Keratinocyte (primary cell): ENCODE results near the gene MYO16. TPM values are rescaled to one million over a fixed set of nuclear protein-coding genes. Genes with fewer than 3 reads are reported as not detected.

ENCODE experiments used
- DNase-seq: peaks from one replicate; pipeline ENCODE4 v3.0.0-alpha.2; 2011; ENCODE audit warnings: low read depth, missing footprints, low spot score
- FAIRE-seq: peaks from 2 replicates; lab custom pipeline; 2011; peaks lifted over from hg19 to GRCh38; lab: Jason Lieb, UNC
- H2AFZ ChIP-seq: 2 replicates; pipeline ENCODE4 v1.6.0; 2012; ENCODE audit warnings: low read length, control low read depth, inconsistent platforms; ENCODE audit not compliant: control insufficient read depth
- H3K27ac ChIP-seq: 2 replicates; pipeline ENCODE4 v1.5.1; 2011; ENCODE audit warnings: low read length; ENCODE audit not compliant: control insufficient read depth, insufficient read depth
- H3K27me3 ChIP-seq: 3 replicates; pipeline ENCODE4 v1.6.0; 2011; ENCODE audit warnings: low read length; ENCODE audit not compliant: control insufficient read depth, insufficient read depth; ENCODE audit errors: extremely low read depth
- H3K36me3 ChIP-seq, 2 experiments: 2 replicates in 1 of 2; 3 replicates in 1 of 2; pipeline ENCODE4 v1.5.1; 2011; ENCODE audit warnings: low read length in 2 of 2, mild to moderate bottlenecking in 1 of 2; ENCODE audit not compliant: control insufficient read depth in 2 of 2, insufficient read depth in 2 of 2; ENCODE audit errors: extremely low read depth in 1 of 2
- H3K4me1 ChIP-seq: 3 replicates; pipeline ENCODE4 v1.5.1; 2011; ENCODE audit warnings: low read length; ENCODE audit not compliant: control insufficient read depth, insufficient read depth; ENCODE audit errors: extremely low read depth
- H3K4me2 ChIP-seq: 3 replicates; pipeline ENCODE4 v1.6.0; 2011; ENCODE audit warnings: low read depth, low read length; ENCODE audit not compliant: control insufficient read depth, insufficient read depth; ENCODE audit errors: extremely low read depth
- H3K4me3 ChIP-seq, 3 experiments: fragments of 200-600 bp in 1 of 3; sonication (generic) in 1 of 3; 2 replicates in 2 of 3; 3 replicates in 1 of 3; pipeline ENCODE4 v1.5.1; 2011 to 2016; ENCODE audit warnings: low read length in 3 of 3, mild to moderate bottlenecking in 3 of 3, control low read depth in 2 of 3, inconsistent platforms in 1 of 3, low read depth in 1 of 3, mixed read lengths in 1 of 3, mixed run types in 1 of 3, moderate library complexity in 1 of 3; ENCODE audit not compliant: control insufficient read depth in 2 of 3, insufficient read depth in 2 of 3; ENCODE audit errors: extremely low read depth in 1 of 3
- H3K79me2 ChIP-seq: 2 replicates; pipeline ENCODE4 v1.6.0; 2012; ENCODE audit warnings: low read length; ENCODE audit not compliant: control insufficient read depth, insufficient read depth
- H3K9ac ChIP-seq: 3 replicates; pipeline ENCODE4 v1.6.0; 2011; ENCODE audit warnings: low read length; ENCODE audit not compliant: control insufficient read depth, insufficient read depth; ENCODE audit errors: extremely low read depth
- H3K9me1 ChIP-seq: 3 replicates; pipeline ENCODE4 v1.6.0; 2011; ENCODE audit warnings: low read length; ENCODE audit not compliant: control insufficient read depth, insufficient read depth; ENCODE audit errors: extremely low read depth
- H3K9me3 ChIP-seq: 2 replicates; pipeline ENCODE4 v1.5.1; 2012; ENCODE audit warnings: low read depth, low read length; ENCODE audit not compliant: control insufficient read depth
- H4K20me1 ChIP-seq: 3 replicates; pipeline ENCODE4 v1.6.0; 2011; ENCODE audit warnings: low read length; ENCODE audit not compliant: control insufficient read depth, insufficient read depth; ENCODE audit errors: extremely low read depth
- EZH2 ChIP-seq: IDR thresholded peaks from one replicate; pipeline ENCODE4 v1.6.1; 2012; ENCODE audit warnings: inconsistent platforms, mild to moderate bottlenecking, low read length, moderate library complexity
- dilution Hi-C: fragments of 300-500 bp; cut with MboI; formaldehyde crosslinking; loops from one replicate; pipeline ENCODE4 v1.7.0; 2020; ENCODE audit warnings: low sequenced_read_pairs; ENCODE audit not compliant: extremely low pct_ligation_motif_present
- polyA plus RNA-seq, 5 experiments: library from polyadenylated mRNA; depleted of rRNA in 3 of 5; stranded (reverse) in 3 of 5; stranded (forward) in 1 of 5; unstranded in 1 of 5; fragments of >200 nt; gene quantifications; 1 replicate in 1 of 5; 2 replicates in 3 of 5; 3 replicates in 1 of 5; pipeline versions ENCODE4 v1.2.1 to v1.2.3, GENCODE V29; 2011 to 2012; ENCODE audit warnings: missing spikeins in 2 of 5, low read depth in 1 of 5, low replicate concordance in 1 of 5
- TF ChIP-seq, protein P1 (sequence below), 3 experiments: IDR thresholded peaks in 1 of 3; conservative IDR thresholded peaks in 1 of 3; optimal IDR thresholded peaks in 1 of 3; 2 replicates in 2 of 3; 3 replicates in 1 of 3; pipeline versions ENCODE3 to v1.5.1; 2011; ENCODE audit warnings: low read length in 3 of 3, mild to moderate bottlenecking in 3 of 3, moderate library complexity in 2 of 3, control low read depth in 1 of 3, inconsistent platforms in 1 of 3; ENCODE audit not compliant: insufficient read depth in 2 of 3; ENCODE audit errors: extremely low read depth in 1 of 3

MYO16 gene
- polyA plus RNA-seq, 1 donor (not counting 4 experiments of a cell fraction or from before 2014, with no cell fraction given) = 0.08 TPM

DNA sequence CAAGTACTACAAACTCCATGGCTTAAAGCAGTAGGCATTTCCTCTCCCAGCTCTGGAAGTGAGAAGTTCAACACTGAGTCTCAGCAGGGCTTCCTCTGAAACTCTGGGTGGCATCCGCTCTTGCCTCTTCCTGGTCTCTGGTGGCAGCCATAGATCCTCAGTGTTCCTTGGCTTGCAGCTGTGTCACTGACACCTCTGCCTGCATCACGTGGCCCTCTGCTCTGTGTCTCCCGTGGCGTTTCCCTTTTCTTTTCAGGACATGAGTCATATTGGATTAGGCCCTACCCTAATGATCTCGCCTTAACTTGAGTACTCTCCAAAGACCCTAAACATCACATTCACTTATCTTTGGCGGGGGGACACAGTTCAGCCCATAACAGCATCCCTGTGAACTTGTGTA lies 466.7 kb downstream of the MYO16 start:
- H3K4me3 ChIP-seq = no peak overlapping the region
- no peaks in the 10 kb centered on the region for H3K9me1 ChIP-seq
- TF ChIP-seq, protein P1, sequence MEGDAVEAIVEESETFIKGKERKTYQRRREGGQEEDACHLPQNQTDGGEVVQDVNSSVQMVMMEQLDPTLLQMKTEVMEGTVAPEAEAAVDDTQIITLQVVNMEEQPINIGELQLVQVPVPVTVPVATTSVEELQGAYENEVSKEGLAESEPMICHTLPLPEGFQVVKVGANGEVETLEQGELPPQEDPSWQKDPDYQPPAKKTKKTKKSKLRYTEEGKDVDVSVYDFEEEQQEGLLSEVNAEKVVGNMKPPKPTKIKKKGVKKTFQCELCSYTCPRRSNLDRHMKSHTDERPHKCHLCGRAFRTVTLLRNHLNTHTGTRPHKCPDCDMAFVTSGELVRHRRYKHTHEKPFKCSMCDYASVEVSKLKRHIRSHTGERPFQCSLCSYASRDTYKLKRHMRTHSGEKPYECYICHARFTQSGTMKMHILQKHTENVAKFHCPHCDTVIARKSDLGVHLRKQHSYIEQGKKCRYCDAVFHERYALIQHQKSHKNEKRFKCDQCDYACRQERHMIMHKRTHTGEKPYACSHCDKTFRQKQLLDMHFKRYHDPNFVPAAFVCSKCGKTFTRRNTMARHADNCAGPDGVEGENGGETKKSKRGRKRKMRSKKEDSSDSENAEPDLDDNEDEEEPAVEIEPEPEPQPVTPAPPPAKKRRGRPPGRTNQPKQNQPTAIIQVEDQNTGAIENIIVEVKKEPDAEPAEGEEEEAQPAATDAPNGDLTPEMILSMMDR (optimal IDR thresholded peaks at IDR 0.05 in 1 of 3, IDR thresholded peaks at IDR 0.05 in 1 of 3, conservative IDR thresholded peaks at IDR 0.05 in 1 of 3; ENCODE audit: extremely low read depth in 1 of 3, insufficient read depth in 2 of 3, low read length in 3 of 3) = no peak
- TF ChIP-seq EZH2 = no peak
- no peak overlapping the region for H3K4me2 ChIP-seq
- H3K27ac ChIP-seq = no peak overlapping the region
- no peaks in the 10 kb centered on the region for H3K27me3 ChIP-seq
- DNase-seq (no peak), FAIRE-seq (no peak)
- H3K79me2 ChIP-seq = no peaks in the 10 kb centered on the region
- H4K20me1 ChIP-seq = no peaks in the 10 kb centered on the region
- H3K9ac ChIP-seq = no peak overlapping the region
- no peaks in the 10 kb centered on the region for H3K36me3 ChIP-seq
- dilution Hi-C loops = no loop called here
- H3K4me1 ChIP-seq = no peaks in the 10 kb centered on the region
- H2AFZ ChIP-seq = no peak overlapping the region
- no peaks in the 10 kb centered on the region for H3K9me3 ChIP-seq

DNA sequence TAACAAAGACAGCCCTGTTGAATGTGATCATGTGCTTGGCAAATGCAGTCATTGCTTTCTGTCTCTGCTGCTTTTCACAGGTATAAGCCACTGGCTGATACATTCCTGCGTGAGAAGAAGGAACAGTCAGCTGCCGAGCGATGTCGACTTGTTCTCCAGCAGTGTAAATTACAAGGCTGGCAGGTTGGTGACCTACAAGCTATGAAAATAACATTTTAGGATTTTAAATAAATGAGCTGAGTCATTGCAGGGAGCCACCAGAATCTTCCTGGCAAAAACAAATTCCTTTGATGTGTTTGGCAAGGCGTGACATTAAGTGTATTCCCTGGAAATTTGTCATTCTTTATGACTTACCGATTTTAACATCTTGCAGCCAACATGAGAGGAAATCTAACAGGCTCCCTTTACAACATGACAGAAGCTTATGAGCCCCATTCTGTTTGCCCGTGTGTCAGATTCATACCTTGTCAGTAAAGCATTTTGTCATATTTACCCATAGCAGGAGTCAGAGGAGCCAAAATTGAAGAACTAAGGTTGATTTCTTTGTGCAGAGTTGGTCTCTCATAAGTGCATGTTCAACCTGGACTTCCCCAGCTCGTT lies 471.4 kb downstream of the MYO16 start:
- Histone ChIP-seq H2AFZ (no peak overlapping the region), H3K27ac (no peak overlapping the region), H3K9me3 (no peaks in the 10 kb centered on the region), H3K9me1 (no peaks in the 10 kb centered on the region), H3K9ac (no peak overlapping the region), H4K20me1 (no peaks in the 10 kb centered on the region), H3K4me2 (no peak overlapping the region), H3K79me2 (no peaks in the 10 kb centered on the region), H3K4me3 (no peak overlapping the region), H3K27me3 (no peaks in the 10 kb centered on the region), H3K36me3 (no peaks in the 10 kb centered on the region), H3K4me1 (no peaks in the 10 kb centered on the region)
- dilution Hi-C loops = no loop called here
- FAIRE-seq (peak; percentile 44), DNase-seq (no peak)
- no peak for TF ChIP-seq EZH2
- TF ChIP-seq, protein P1 (optimal IDR thresholded peaks at IDR 0.05 in 1 of 3, IDR thresholded peaks at IDR 0.05 in 1 of 3, conservative IDR thresholded peaks at IDR 0.05 in 1 of 3; ENCODE audit: extremely low read depth in 1 of 3, insufficient read depth in 2 of 3, low read length in 3 of 3) = no peak
